Activated T-helper 1 cell treated with anti-CD3 and anti-CD28 coated beads, Interleukin-12 subunit alpha, Interleukin-12 subunit beta, Interleukin-2, Interleukin-4 antibody, amounts not matched to agents 30 ng/mL and 10 ng/mL and 1 ng/mL, durations not matched to agents 14 hours and 24 hours and 36 hours (primary cell): ENCODE measurements around the gene PLSCR4. TPM values are rescaled to one million over a fixed set of nuclear protein-coding genes. Genes with fewer than 3 reads are reported as not detected.

Experiments
- DNase-seq: peaks from one replicate; pipeline ENCODE4 v3.0.0; 2021; ENCODE audit warnings: low spot score
- H3K27ac Mint-ChIP-seq: one replicate; pipeline ENCODE4 v1.8.0; 2021; ENCODE audit warnings: mild to moderate bottlenecking, mixed read lengths
- H3K27me3 Mint-ChIP-seq: one replicate; pipeline ENCODE4 v1.8.0; 2022; ENCODE audit warnings: mild to moderate bottlenecking, moderate library complexity, mixed read lengths; ENCODE audit not compliant: insufficient read depth
- H3K36me3 Mint-ChIP-seq: one replicate; pipeline ENCODE4 v1.8.0; 2021; ENCODE audit warnings: low read depth, mixed read lengths
- H3K4me1 Mint-ChIP-seq: one replicate; pipeline ENCODE4 v1.8.0; 2021; ENCODE audit warnings: low read depth, mixed read lengths
- H3K4me3 Mint-ChIP-seq: one replicate; pipeline ENCODE4 v1.8.0; 2021; ENCODE audit warnings: mild to moderate bottlenecking, moderate library complexity, mixed read lengths
- H3K9me3 Mint-ChIP-seq: one replicate; pipeline ENCODE4 v1.8.0; 2021; ENCODE audit warnings: mixed read lengths
- intact Hi-C: fragments of 100-400 bp; cut with micrococcal nuclease; formaldehyde crosslinking; loops from one replicate; pipeline ENCODE4 v1.15.1; 2024
- total RNA-seq: library from RNA; stranded (reverse); gene quantifications from 2 replicates; pipeline ENCODE4 v1.2.3, GENCODE V29; 2022

The PLSCR4 gene
- total RNA-seq, 1 donor from 2014 or later: not detected

DNA sequence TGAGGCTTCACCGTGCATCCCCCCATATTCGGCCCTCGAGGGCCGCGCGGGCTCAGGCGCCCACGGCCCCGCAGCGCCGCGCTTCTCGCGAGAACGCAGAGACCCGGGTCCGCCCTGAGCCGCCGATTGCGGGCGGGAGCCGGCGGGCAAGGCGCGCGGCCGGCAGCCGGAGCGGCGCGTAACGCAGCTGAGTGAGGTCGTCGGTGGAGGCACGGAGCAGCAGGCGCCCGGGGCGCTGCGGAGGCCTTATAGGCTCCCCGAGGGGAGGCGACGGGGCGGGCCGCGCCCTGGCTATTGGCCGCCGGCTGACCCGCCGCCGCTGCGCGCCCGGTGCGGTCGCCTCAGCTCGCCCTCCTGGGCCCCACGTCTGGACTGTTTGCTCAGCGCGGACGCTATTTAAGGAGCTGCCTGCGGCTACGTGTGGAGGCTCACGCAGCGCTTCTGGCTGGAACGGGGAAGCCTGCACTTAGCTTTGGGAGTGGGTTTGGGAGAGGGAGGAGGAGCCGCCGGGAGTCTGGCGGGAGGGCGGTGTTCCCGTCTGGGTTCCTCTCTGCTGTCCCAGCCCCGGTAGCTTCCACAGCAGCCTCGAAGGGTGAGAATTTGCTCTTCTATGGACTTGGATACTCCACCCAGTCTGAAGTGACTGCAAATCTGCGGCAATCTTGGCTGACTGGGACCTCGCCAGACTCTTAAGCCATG is 89.8 kb downstream of the PLSCR4 start, which contains the start of gene PLOD2:
Gene PLOD2, minus strand, starts transcription at position 221 of the 699 bp plus-strand sequence. Its CDS starts 195 bp downstream, at position 26.
- peaks cover 48% of the 10 kb centered on the region for H3K27me3 Mint-ChIP-seq
- H3K4me3 Mint-ChIP-seq: peak within 1 kb of the TSS; percentile 78
- H3K4me1 Mint-ChIP-seq: peaks cover 10% of the 10 kb centered on the region
- H3K27ac Mint-ChIP-seq: peak within 1 kb of the TSS; percentile 49
- peak; percentile 2 for DNase-seq
- intact Hi-C loops: no loop called here
- no peaks in the 10 kb centered on the region for H3K9me3 Mint-ChIP-seq
- H3K36me3 Mint-ChIP-seq: no peaks in the 10 kb centered on the region

DNA sequence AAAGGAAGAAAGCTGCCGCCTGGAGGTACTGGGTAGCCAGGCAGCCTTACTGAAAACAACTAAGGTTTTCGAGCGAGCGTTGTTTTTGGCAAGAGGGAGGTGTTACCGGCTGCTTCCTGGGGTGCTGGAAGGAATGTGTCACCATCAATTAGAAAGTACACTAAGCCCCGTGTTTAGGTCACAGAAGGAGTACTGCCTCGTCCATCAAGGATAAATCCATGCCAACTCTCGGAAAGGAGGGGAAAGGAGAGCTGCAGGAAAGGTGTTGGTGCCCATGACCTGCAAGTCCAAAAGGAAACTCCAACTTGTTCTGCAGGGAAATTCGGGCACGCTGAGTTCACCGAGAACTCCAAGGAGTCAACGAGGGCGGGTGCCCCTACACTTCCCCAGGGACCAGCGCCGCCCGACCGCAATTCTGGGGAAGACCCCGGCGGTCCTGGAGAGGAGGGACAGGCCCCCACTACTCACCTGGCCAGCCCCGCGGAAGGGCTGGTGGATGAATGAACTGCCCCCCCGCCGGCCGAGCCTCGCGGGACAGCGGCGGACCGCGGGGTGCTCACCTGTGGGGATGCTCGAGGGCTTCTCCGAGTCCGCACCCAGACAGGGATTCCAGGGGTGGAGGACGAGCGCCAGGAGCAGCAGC is 90.5 kb downstream of the PLSCR4 start:
- H3K36me3 Mint-ChIP-seq: no peaks in the 10 kb centered on the region
- intact Hi-C loops: no loop called here
- no peak for DNase-seq
- H3K9me3 Mint-ChIP-seq: no peaks in the 10 kb centered on the region
- H3K27ac Mint-ChIP-seq: peak overlapping the region; percentile 49
- peaks cover 10% of the 10 kb centered on the region for H3K4me1 Mint-ChIP-seq
- peaks cover 47% of the 10 kb centered on the region for H3K27me3 Mint-ChIP-seq
- H3K4me3 Mint-ChIP-seq: peak overlapping the region; percentile 78

DNA sequence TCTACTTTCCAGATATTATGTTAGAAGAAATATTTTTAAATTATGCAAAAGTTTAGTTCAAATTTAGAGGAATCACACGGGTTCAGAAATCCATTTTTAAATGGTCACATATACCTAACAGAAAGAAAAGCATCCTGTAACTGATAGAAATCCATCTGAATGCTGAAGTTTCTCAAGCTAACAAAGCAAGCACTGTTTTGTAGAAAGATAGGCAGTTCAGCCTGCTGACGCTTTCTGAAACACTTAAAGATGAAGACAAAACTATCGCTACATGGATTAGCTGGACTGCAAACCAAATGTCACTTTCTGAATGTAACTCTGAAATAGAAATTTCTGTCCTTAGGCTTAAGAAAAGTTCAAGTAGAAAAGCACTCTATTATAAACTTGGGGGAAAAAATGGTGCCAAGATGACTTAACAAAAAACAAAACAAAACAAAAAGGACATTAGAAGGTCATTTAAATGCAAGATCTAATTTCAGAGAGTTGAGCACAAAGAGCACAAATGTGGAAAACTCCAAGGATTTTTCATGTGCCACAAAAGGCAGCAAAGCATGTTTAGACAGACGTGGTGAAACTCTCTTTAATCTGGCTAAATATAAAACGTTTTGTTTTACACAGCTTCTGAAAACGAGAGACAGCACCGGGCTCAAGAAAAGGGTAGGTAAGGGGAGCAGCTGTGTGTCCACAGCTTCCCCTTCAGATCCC is 91.1 kb downstream of the PLSCR4 start:
- no peak for DNase-seq
- no peak overlapping the region for H3K27ac Mint-ChIP-seq
- intact Hi-C loops: no loop called here
- H3K4me1 Mint-ChIP-seq: peaks cover 10% of the 10 kb centered on the region
- no peaks in the 10 kb centered on the region for H3K36me3 Mint-ChIP-seq
- H3K9me3 Mint-ChIP-seq: no peaks in the 10 kb centered on the region
- H3K4me3 Mint-ChIP-seq: peak overlapping the region; percentile 78
- peaks cover 41% of the 10 kb centered on the region for H3K27me3 Mint-ChIP-seq

DNA sequence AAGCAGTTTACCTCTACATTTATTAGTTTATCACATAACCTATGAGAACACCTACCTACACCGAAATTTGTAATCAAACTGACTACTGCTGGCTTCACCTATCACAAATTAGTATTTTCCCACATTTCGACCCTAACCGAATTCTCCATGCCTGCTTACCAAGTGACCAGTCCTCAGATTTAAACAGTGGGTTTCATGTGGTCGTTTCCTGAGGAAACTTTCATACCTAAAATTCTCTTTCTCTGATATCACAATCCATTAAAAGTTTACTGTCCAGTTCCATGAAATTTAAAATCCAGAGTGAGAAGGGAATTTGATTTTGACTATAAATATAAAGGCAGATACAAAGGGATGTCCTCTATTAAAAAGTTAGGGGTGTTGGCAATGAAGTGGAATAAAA is 91.9 kb downstream of the PLSCR4 start:
- Mint-ChIP-seq H3K36me3 (no peaks in the 10 kb centered on the region), H3K27me3 (peaks cover 36% of the 10 kb centered on the region), H3K4me3 (no peak overlapping the region), H3K4me1 (peaks cover 10% of the 10 kb centered on the region), H3K27ac (no peak overlapping the region), H3K9me3 (no peaks in the 10 kb centered on the region)
- no peak for DNase-seq
- intact Hi-C loops: no loop called here

DNA sequence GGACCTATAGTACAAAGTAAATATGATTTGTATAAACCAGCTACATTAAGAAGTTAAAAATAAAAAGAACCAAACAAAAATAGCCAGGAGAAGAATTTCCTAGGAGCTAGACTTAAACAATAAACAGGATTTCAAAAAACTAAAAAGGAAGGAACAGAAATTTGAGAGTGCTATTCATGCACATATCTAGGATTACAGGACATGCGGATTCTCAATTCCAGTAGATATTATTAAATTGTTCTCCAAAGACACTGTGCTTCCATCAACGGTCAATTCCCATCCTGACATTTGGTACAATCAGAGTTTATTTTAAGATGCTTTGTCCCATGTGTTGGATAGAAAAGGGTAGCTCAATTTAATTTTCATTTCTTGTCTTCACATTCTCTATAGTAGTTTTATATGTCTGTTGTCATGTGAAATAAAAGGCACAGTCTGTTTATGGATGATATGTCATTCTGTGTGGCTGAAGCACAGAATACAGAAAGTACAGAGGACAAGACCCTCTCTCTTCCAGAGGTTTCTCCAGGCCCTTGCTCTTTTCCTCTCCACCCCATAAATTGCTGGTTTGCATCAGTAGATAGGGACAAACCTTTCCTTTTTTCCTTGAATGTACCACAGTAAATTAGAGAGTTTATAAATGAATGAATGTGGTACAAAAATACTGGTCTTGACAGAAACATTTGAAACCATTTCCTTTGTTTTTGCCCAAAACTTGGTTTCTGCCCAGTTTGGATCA is 93.4 kb downstream of the PLSCR4 start:
- H3K4me3 Mint-ChIP-seq: no peak overlapping the region
- intact Hi-C loops: no loop called here

DNA sequence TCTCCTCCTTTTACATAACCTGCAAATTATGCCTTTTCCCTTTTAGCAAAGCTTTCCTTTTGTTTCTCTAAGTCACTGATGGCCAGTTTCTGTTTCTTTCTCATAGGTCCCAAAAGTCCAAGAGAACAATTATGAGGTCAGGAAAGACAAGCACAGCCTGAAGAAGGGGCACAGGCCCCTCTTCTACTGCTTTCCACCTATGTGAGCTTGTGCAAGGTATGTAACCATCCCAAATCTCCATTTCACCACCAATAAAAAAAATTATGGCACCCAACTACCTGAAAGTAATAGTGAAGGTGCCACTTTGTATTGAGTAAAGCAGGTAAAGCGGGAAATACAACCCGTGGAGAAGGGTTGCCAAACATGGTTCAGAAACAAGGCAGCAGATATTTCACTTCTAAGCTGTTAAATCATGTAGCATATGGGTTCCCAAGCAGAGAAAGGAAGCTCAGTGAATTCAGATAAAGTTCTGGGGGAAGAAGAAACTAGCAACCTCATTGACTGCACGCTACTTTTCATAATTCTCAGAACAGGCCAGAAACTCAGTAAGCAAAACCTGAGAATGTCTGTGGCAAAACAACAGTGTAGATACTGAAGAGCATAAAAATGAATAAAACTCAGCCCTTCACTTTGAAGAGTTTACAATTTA is 94.1 kb downstream of the PLSCR4 start:
- Mint-ChIP-seq H3K36me3 (no peaks in the 10 kb centered on the region), H3K4me3 (no peak overlapping the region), H3K27me3 (peaks cover 23% of the 10 kb centered on the region), H3K27ac (no peak overlapping the region), H3K4me1 (peaks cover 10% of the 10 kb centered on the region), H3K9me3 (no peaks in the 10 kb centered on the region)
- intact Hi-C loops: no loop called here
- no peak for DNase-seq

More for the DNA sequence above, 93.4 kb downstream of the PLSCR4 start:
- peaks cover 10% of the 10 kb centered on the region for H3K4me1 Mint-ChIP-seq
- no peaks in the 10 kb centered on the region for H3K9me3 Mint-ChIP-seq
- H3K36me3 Mint-ChIP-seq: no peaks in the 10 kb centered on the region
- peaks cover 29% of the 10 kb centered on the region for H3K27me3 Mint-ChIP-seq
- DNase-seq: no peak
- H3K27ac Mint-ChIP-seq: no peak overlapping the region

DNA sequence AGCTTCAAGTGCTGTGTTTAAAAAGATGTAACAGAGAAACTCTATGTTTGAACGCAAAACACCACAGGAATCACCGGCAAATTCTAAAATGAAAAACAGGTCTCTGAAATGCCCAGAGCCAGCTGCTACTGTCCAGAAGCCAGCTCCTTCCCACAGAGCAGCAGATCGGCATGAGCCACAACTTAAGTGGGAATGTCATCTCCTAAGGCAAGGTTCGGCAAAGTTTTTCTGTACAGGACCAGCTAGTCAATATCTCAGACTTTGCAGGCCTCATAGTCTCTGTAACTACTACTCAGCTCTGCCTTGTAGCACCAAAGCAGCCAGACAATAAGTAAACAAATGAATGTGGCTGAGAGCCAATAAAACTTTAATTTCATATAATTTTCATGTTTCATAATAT is 94.8 kb downstream of the PLSCR4 start:
- no peak for DNase-seq
- Mint-ChIP-seq H3K9me3 (no peaks in the 10 kb centered on the region), H3K4me3 (no peak overlapping the region), H3K27me3 (peaks cover 16% of the 10 kb centered on the region), H3K27ac (no peak overlapping the region), H3K36me3 (no peaks in the 10 kb centered on the region), H3K4me1 (peaks cover 10% of the 10 kb centered on the region)
- intact Hi-C loops: no loop called here

DNA sequence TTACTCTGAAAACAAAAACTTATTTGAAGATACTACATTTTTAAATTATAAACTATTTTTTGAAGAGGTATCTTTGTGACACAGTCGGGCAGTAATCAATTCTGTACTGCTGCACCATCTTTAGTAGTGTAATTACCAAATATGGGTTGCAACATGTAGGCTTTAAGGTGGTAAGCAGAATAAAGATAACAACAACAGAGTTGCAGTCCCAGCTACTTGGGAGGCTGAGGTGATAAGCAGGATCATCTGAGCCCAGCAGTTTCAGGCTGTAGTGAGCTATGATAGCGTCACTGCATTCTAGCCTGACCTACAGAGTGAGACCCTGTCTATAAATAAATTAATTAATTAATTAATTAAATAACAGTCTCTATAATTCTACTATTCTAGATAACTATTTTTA is 95.9 kb downstream of the PLSCR4 start:
- Mint-ChIP-seq H3K4me1 (peaks cover 5% of the 10 kb centered on the region), H3K4me3 (no peak overlapping the region), H3K9me3 (no peaks in the 10 kb centered on the region), H3K27me3 (peaks cover 11% of the 10 kb centered on the region), H3K27ac (no peak overlapping the region), H3K36me3 (no peaks in the 10 kb centered on the region)
- DNase-seq: no peak
- intact Hi-C loops: no loop called here

DNA sequence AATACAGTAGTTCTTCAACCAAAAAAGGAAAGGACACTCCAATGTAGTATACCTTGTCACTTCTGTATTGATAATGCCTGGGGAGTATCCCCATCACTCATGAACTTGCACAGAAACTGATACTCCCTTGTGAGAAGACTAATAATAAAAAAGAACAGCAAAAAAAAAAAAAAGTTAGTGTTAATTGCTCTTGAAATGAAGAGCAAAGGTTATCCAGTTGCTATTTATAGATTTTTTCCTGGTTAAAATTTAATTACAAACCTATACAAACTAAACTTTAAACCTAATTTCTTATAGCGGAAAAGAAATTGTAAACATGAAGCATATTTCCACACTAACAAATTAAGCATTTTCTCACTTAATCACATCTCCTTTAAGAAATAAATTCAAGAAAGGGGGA is 96.6 kb downstream of the PLSCR4 start:
- Mint-ChIP-seq H3K36me3 (no peaks in the 10 kb centered on the region), H3K27me3 (peaks cover 8% of the 10 kb centered on the region), H3K9me3 (no peaks in the 10 kb centered on the region), H3K4me3 (no peak overlapping the region), H3K27ac (no peak overlapping the region), H3K4me1 (no peaks in the 10 kb centered on the region)
- intact Hi-C loops: no loop called here
- DNase-seq: no peak

DNA sequence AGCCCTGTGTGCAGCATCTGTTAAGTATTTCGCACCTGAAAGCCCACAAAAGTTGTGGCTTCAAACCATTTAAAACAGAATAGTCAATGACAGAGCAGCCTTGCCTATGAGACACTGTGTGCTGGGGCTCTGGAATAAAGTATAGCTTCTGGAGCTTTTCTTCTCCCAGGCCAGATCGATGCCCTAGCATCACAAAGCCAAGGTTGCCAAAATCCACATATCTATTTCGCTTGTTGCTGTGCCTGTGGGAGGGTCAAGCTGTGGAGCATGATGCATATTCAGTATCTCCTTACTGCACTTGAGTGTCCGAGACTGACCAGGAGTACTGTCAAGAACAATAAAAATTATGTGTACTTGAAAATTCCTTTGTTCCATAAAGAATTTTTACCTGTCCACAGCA is 97.5 kb downstream of the PLSCR4 start:
- intact Hi-C loops: no loop called here
- Mint-ChIP-seq H3K36me3 (no peaks in the 10 kb centered on the region), H3K27ac (no peak overlapping the region), H3K27me3 (peaks cover 3% of the 10 kb centered on the region), H3K4me3 (no peak overlapping the region), H3K9me3 (no peaks in the 10 kb centered on the region), H3K4me1 (no peaks in the 10 kb centered on the region)
- DNase-seq: no peak

DNA sequence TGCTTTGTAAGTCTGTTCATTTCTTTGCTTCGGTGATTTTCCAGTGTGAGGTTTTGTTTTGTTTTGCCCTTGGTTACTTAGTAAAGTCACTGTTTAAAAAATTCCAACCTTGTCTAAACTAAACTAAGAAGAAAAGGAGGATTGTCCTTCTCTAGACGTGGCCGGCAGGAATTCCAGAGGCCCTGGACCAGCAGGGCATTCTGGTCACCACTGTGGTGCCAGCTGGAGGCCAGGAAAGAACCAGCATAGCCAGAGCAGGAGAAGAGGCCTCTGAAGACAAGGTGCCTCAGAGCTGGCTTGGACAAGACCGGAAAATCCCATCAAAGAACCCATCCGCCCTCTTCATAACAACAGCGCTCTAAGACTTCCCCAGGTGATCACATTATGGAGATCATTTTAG is 98.1 kb downstream of the PLSCR4 start:
- H3K4me3 Mint-ChIP-seq: no peak overlapping the region
- no peaks in the 10 kb centered on the region for H3K4me1 Mint-ChIP-seq
- H3K9me3 Mint-ChIP-seq: no peaks in the 10 kb centered on the region
- peaks cover 3% of the 10 kb centered on the region for H3K27me3 Mint-ChIP-seq
- H3K27ac Mint-ChIP-seq: no peak overlapping the region
- no peak for DNase-seq
- intact Hi-C loops: no loop called here
- no peaks in the 10 kb centered on the region for H3K36me3 Mint-ChIP-seq

DNA sequence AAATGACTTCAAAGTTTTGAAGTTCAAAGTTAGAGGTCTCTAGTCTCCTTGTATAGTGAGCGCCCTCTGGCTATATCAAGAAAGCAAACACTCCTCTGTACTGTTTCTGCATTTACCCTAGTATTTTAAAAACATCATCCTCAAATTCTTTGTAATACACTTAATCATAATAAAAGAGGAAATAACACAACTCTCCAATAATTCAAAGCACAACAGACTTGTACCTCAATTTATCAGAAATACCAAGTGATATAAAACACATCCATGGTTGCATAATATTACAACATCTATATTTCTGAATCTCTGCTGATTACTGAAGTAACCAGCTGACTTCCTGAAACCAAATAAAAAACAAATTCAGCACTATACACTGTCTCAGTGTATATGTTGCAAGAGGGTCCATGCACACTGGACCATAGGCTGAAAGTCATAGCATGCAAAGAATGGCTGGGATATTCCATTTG is 102.4 kb downstream of the PLSCR4 start:
- intact Hi-C loops: no loop called here
- Mint-ChIP-seq H3K27me3 (peaks cover under 1% of the 10 kb centered on the region), H3K27ac (no peak overlapping the region), H3K36me3 (no peaks in the 10 kb centered on the region), H3K4me1 (no peaks in the 10 kb centered on the region), H3K4me3 (no peak overlapping the region), H3K9me3 (no peaks in the 10 kb centered on the region)
- DNase-seq: no peak
